ENCODE measurements around the gene CSRP3.

The CSRP3 gene

DNA sequence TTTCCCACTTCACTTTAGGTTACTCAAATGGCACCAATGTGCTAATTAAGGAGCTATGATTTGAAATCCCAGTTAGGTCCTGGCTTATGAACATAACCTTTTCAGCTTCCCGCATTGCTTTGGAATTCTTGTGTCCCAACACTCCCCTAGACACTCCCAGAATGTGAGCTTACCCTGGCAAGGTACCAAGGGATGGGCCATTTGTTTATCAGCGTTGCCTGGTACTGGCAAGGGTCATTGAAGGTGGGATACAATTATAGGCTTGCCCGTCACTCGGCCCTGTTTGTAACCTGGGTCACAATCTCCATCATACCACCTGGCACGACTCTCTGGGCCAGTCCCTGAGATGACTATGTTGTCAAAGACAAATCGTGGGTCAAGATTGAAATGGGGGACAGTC is 5.4 kb downstream of the CSRP3 start:
- TF ChIP-seq CTCF (IDR thresholded peaks at IDR 0.05), result no peak
- Mint-ChIP-seq H3K9me3 (peaks cover under 1% of the 10 kb centered on the region), H3K27ac (no peak overlapping the region), H3K27me3 (ENCODE audit: low read depth, poor library complexity) (peaks cover 6% of the 10 kb centered on the region), H3K4me3 (no peak overlapping the region), H3K36me3 (ENCODE audit: low read depth) (no peaks in the 10 kb centered on the region), H3K4me1 (peaks cover 16% of the 10 kb centered on the region)
- DNase-seq, result no peak

- Mint-ChIP-seq H3K27me3 (ENCODE audit: low read depth, poor library complexity) (peaks cover 6% of the 10 kb centered on the region), H3K36me3 (ENCODE audit: low read depth) (no peaks in the 10 kb centered on the region), H3K9me3 (no peaks in the 10 kb centered on the region), H3K4me3 (no peak overlapping the region), H3K27ac (no peak overlapping the region), H3K4me1 (peaks cover 8% of the 10 kb centered on the region)
- no peak for DNase-seq
- TF ChIP-seq CTCF (IDR thresholded peaks at IDR 0.05), result no peak
Observed at GRCh38 chr11:19194620-19195308, 7.0 kb downstream of the CSRP3 start.

- no peak for TF ChIP-seq CTCF (IDR thresholded peaks at IDR 0.05)
- Mint-ChIP-seq H3K36me3 (ENCODE audit: low read depth) (no peaks in the 10 kb centered on the region), H3K4me1 (peaks cover 4% of the 10 kb centered on the region), H3K4me3 (no peak overlapping the region), H3K27me3 (ENCODE audit: low read depth, poor library complexity) (peaks cover 4% of the 10 kb centered on the region), H3K27ac (no peak overlapping the region), H3K9me3 (no peaks in the 10 kb centered on the region)
- DNase-seq, result no peak
Observed at GRCh38 chr11:19193916-19194315, 7.9 kb downstream of the CSRP3 start.

DNA sequence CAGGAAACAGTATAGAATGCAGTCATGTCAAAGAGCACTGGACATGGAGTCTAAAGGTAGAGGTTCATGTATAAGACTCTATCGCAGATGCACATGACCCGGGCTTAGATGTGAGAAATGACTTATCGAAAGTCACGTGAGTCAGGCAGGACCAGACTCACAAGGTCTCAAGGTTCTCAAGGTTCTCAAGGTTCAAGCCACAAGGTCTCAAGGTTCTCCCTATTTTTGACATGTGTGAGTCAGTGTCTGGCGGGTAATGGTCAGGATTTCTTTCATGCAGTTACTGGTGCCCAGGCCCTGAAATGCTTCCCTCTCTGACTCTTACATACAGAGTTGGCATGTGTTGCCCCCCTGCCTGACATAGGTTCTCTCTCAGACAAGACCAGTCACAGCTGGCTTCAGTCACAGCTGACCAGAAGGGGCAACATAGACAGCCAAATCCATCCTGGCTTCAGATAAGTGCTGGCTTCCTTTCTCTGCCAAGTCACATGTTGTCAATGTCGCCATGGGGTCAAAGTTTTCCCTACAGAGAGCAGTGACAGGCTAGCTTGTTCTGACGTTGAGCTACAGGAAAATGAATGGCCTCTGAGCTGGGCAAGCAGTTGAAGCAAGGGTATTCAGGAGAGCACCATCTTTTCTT is 10.1 kb downstream of the CSRP3 start:
- H3K27me3 Mint-ChIP-seq (ENCODE audit: low read depth, poor library complexity), result peaks cover 2% of the 10 kb centered on the region
- H3K4me3 Mint-ChIP-seq, result no peak overlapping the region
- H3K27ac Mint-ChIP-seq, result no peak overlapping the region
- no peaks in the 10 kb centered on the region for H3K36me3 Mint-ChIP-seq (ENCODE audit: low read depth)
- DNase-seq, result no peak
- peaks cover 16% of the 10 kb centered on the region for H3K4me1 Mint-ChIP-seq
- no peaks in the 10 kb centered on the region for H3K9me3 Mint-ChIP-seq
- TF ChIP-seq CTCF (IDR thresholded peaks at IDR 0.05), result no peak

GRCh38 chr11:19187833-19188258 is 13.9 kb downstream of the CSRP3 start:
- Mint-ChIP-seq H3K9me3 (no peaks in the 10 kb centered on the region), H3K4me1 (peaks cover 30% of the 10 kb centered on the region), H3K36me3 (ENCODE audit: low read depth) (no peaks in the 10 kb centered on the region), H3K4me3 (no peak overlapping the region), H3K27me3 (ENCODE audit: low read depth, poor library complexity) (peaks cover 2% of the 10 kb centered on the region), H3K27ac (no peak overlapping the region)
- no peak for TF ChIP-seq CTCF (IDR thresholded peaks at IDR 0.05)
- peak; percentile 5 for DNase-seq

All from nephron progenitor cell (in vitro differentiated cells).